Heart left ventricle (tissue), 16 donors: ENCODE results near the gene RTL10. TPM values are rescaled to one million over a fixed set of nuclear protein-coding genes. Genes with fewer than 3 reads are reported as not detected.

Experiments
- ATAC-seq, 4 donors: fragments of 200-7000 bp; cut with Tn5 transposase; one replicate each; pipeline ENCODE4 v1.9.1; 2020 to 2022; ENCODE audit warnings: moderate library complexity in 4 of 4, mild to moderate bottlenecking in 3 of 4, moderate number of reproducible peaks in 1 of 4
- DNase-seq, 5 donors: peaks; one replicate each; pipeline ENCODE4 v3.0.0-alpha.2; 2020
- H3K27ac ChIP-seq, 12 donors: fragments of 200-600 bp; sonication (generic) in 4 of 12; one replicate each; pipeline versions ENCODE4 v1.5.0 to v1.8.0; 2016 to 2022; ENCODE audit warnings: mild to moderate bottlenecking in 2 of 12
- H3K27me3 ChIP-seq, 9 donors: fragments of 200-600 bp; sonication (generic) in 2 of 9; one replicate each; pipeline versions ENCODE4 v1.5.1 to v1.8.0; 2016 to 2022; ENCODE audit warnings: mild to moderate bottlenecking in 3 of 9
- H3K36me3 ChIP-seq, 9 donors: fragments of 200-600 bp; sonication (generic) in 2 of 9; one replicate each; pipeline versions ENCODE4 v1.5.0 to v1.8.0; 2018 to 2022; ENCODE audit warnings: mild to moderate bottlenecking in 2 of 9
- H3K4me1 ChIP-seq, 12 donors: fragments of 200-600 bp; sonication (generic) in 4 of 12; one replicate each; pipeline versions ENCODE4 v1.5.0 to v1.8.0; 2016 to 2022; ENCODE audit warnings: mild to moderate bottlenecking in 3 of 12
- H3K4me3 ChIP-seq, 12 donors: fragments of 200-600 bp; sonication (generic) in 4 of 12; one replicate each; pipeline versions ENCODE4 v1.5.0 to v1.8.0; 2017 to 2022; ENCODE audit warnings: mild to moderate bottlenecking in 9 of 12, moderate library complexity in 4 of 12
- H3K9me3 ChIP-seq, 12 donors: fragments of 200-600 bp; sonication (generic) in 4 of 12; one replicate each; pipeline versions ENCODE4 v1.5.0 to v1.8.0; 2016 to 2022; ENCODE audit warnings: mild to moderate bottlenecking in 1 of 12
- POLR2A ChIP-seq, 2 donors: fragments of 450-650 bp; IDR thresholded peaks; one replicate each; pipeline ENCODE4 v1.6.1; 2017; ENCODE audit warnings: antibody characterized with exemption in 2 of 2, mild to moderate bottlenecking in 2 of 2, moderate library complexity in 2 of 2
- WGBS, 4 donors: extraction: QIAGEN DNeasy Blood & Tissue Kit in 2 of 4; methylation state at CpG; one replicate each; pipeline versions ENCODE4 v1.1.5 to v1.1.7; 2013 to 2018; 5-methylcytosine and 5-hydroxymethylcytosine counted together
- intact Hi-C, 10 donors: fragments of 100-400 bp; cut with DNase I; formaldehyde crosslinking; loops; one replicate each; pipeline versions ENCODE4 v1.11.1 to v1.14.2; 2022
- polyA plus RNA-seq, 2 donors: library from polyadenylated mRNA; stranded (reverse); fragments of 200-250 nt; gene quantifications; one replicate each; pipeline ENCODE4 v1.2.3, GENCODE V29; 2013
- total RNA-seq, 9 donors: library from RNA; depleted of rRNA in 2 of 9; stranded (reverse); fragments of >200 nt in 2 of 9; fragmentation: NEBNext Ultra II Directional in 3 of 9; extraction: Animal tissue kit (Norgen Biotek cat#: 25700) in 3 of 9; gene quantifications; one replicate each; pipeline versions ENCODE4 v1.1.0 to v1.2.4, GENCODE V29; 2016 to 2023
- TF ChIP-seq, protein P1 (sequence below), 12 donors: fragments of 200-600 bp; sonication (generic) in 4 of 12; IDR thresholded peaks; one replicate each; pipeline versions ENCODE4 v1.5.0 to v1.8.0; 2018 to 2022; ENCODE audit warnings: antibody characterized with exemption in 12 of 12, mild to moderate bottlenecking in 5 of 12
- donor health status: ischemic (EF 13 %, LVEDD 7.1; RV severe dilation, severe dysfunction).
- donor health status: healthy with polysubstance abuse.
- donor health status: DM: no; HTN: yes; CAD: no.
- donor health status: DM: no; HTN: no; CAD: no.
- donor health status: ischemic (EF 25% LVEDD 6.9; RV normal size, moderate dysfunction).
- donor health status: ischemic (EF 25% LVEDD 5.7; RV mildly dilated, moderate dysfunction).
- donor health status: healthy.
- donor health status: DM: yes; HTN: yes; CAD: no.
- donor health status: ischemic (EF 35%, LVEDD 5.7; RV mildly dilated, moderate dysfunction).
- donor health status: nonischemic (EF 11% LVEDD 7.7; RV severe dilation, severe dysfunction).
- donor health status: DM: yes; HTN: yes; CAD: no.
- donor health status: PGD.
- donor health status: ischemic (EF 29% LVEDD 5.4; RV normal size, mild dysfunction).
- donor health status: nonischemic (EF 23%, LVEDD 6.1; RV moderate dilation, normal function).

Gene RTL10
- total and polyA plus RNA-seq, 11 donors, result 4.6 to 11.6 (median 7.5) TPM

DNA sequence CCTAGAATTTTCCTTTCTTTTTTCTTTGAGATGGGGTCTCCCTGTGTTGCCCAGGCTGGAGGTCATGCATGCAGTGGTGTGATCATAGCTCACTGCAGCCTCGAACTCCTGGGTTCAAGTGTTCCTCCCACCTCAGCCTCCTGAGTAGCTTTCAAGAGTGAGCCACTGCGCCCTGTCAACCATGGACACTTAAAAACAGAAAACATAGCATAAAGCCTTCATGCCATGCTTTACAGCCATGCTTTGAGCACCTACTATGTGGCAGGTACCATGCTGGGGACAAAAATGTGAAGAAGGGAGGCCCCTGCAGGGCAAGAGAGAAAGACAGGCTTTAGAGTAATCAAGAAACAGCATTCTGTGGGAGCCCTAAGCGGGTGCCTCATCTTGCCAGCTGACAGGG is 13.7 kb upstream of the RTL10 start:
- no peak for ATAC-seq
- TF ChIP-seq POLR2A (IDR thresholded peaks at IDR 0.05), result no peak
- TF ChIP-seq, protein P1, sequence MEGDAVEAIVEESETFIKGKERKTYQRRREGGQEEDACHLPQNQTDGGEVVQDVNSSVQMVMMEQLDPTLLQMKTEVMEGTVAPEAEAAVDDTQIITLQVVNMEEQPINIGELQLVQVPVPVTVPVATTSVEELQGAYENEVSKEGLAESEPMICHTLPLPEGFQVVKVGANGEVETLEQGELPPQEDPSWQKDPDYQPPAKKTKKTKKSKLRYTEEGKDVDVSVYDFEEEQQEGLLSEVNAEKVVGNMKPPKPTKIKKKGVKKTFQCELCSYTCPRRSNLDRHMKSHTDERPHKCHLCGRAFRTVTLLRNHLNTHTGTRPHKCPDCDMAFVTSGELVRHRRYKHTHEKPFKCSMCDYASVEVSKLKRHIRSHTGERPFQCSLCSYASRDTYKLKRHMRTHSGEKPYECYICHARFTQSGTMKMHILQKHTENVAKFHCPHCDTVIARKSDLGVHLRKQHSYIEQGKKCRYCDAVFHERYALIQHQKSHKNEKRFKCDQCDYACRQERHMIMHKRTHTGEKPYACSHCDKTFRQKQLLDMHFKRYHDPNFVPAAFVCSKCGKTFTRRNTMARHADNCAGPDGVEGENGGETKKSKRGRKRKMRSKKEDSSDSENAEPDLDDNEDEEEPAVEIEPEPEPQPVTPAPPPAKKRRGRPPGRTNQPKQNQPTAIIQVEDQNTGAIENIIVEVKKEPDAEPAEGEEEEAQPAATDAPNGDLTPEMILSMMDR (IDR thresholded peaks at IDR 0.05), result no peak
- Histone ChIP-seq H3K27ac (no peak overlapping the region), H3K4me3 (no peak overlapping the region), H3K27me3 (no peaks in the 10 kb centered on the region), H3K4me1 (no peaks in the 10 kb centered on the region), H3K36me3 (no peaks in the 10 kb centered on the region), H3K9me3 (no peaks in the 10 kb centered on the region)
- intact Hi-C loops, result no loop called here
- 87 to 97% (median 93%) methylated on average over 3 of the region's 3 CpGs for WGBS, 4 donors
- no peak for DNase-seq

DNA sequence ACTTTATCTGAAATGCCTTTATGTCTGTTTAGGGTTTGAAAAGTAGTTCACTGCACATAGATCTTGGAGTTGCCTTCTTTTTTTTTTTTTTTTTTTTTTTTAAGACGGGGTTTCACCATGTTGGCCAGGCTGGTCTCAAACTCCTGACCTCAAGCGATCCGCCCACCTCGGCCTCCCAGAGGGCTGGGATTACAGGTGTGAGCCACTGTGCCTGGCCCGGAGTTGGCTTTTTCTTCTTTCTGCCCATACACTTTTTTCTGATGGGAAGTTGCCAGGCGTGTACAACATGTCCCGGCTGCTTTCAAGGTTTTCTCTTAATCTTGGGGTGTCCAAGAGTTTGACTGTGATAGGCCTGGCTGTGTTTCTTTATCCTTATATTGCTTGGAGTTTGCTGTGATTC is 12.9 kb upstream of the RTL10 start:
- DNase-seq, result peak in 1 of 5 donors; percentile 16
- WGBS, 4 donors, result 88 to 97% (median 94%) methylated on average over 7 of the region's 7 CpGs

DNA sequence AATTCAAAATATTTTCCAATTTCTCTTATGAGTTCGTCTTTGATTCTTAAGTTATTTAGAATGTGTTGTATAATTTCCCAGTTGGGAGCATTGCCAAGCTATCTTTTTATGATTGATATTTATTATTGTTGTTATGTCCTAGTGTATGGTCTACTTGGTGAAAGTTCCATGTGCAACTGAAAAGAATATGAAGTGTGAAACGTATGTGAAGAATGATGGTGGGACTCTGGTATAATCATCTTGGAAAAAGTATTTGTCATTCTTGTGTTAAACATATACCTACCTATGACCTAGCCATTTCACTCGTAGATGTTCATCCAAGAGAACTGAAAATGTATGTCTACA is 12.0 kb upstream of the RTL10 start:
- Histone ChIP-seq H3K4me1 (no peaks in the 10 kb centered on the region), H3K27ac (no peak overlapping the region), H3K4me3 (no peak overlapping the region), H3K36me3 (no peaks in the 10 kb centered on the region), H3K27me3 (no peaks in the 10 kb centered on the region), H3K9me3 (no peaks in the 10 kb centered on the region)
- ATAC-seq (no peak), DNase-seq (no peak)
- intact Hi-C loops, result no loop called here
- TF ChIP-seq, protein P1 (IDR thresholded peaks at IDR 0.05), result no peak
- no peak for TF ChIP-seq POLR2A (IDR thresholded peaks at IDR 0.05)
- WGBS, 4 donors, result 92 to 96% (median 93%) methylated on average over 3 of the region's 3 CpGs

More for the DNA sequence above, 12.9 kb upstream of the RTL10 start:
- Histone ChIP-seq H3K4me1 (no peaks in the 10 kb centered on the region), H3K27me3 (no peaks in the 10 kb centered on the region), H3K4me3 (no peak overlapping the region), H3K36me3 (no peaks in the 10 kb centered on the region), H3K9me3 (no peaks in the 10 kb centered on the region), H3K27ac (no peak overlapping the region)
- ATAC-seq, result no peak
- no peak for TF ChIP-seq POLR2A (IDR thresholded peaks at IDR 0.05)
- TF ChIP-seq, protein P1 (IDR thresholded peaks at IDR 0.05), result no peak
- intact Hi-C loops, result no loop called here

DNA sequence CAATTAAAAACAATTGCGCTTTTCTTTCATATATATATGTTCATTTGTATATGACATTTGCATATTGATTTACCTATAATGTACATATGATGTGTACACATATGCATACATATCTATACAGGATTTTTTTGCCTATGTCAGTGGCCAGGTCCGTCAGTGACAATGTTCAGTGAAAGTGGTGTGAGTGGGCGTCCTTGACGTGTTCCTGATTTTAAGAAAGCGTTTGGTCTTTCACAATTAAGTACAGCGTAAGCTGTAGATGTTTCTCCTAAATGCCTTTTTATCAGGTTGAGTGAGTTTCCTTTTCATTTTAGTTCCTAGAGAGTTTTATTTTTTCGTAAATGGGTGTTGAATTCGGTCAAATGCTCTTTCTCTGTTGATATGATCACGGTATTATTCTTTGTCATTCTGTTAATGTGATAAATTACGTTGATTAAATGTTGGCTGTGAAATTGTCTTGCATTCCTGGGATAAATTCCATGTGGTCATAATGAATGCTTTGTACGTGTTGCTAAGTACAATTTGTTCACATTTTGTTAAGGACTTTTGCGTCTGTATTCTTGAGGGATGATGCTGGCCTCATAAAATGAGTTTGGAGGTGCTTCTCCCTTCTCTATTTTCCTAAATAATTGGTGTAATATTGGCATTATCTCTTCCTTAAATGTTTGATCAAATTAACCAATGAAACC is 10.6 kb upstream of the RTL10 start:
- WGBS, 4 donors, result 77 to 88% (median 82%) methylated on average over 12 of the region's 12 CpGs
- intact Hi-C loops, result no loop called here
- ATAC-seq (no peak), DNase-seq (no peak)
- no peaks in the 10 kb centered on the region for H3K36me3 ChIP-seq
- H3K9me3 ChIP-seq, result no peaks in the 10 kb centered on the region
- no peaks in the 10 kb centered on the region for H3K4me1 ChIP-seq
- no peak overlapping the region for H3K4me3 ChIP-seq
- H3K27me3 ChIP-seq, result no peaks in the 10 kb centered on the region
- no peak overlapping the region for H3K27ac ChIP-seq
- TF ChIP-seq, protein P1 (IDR thresholded peaks at IDR 0.05), result no peak
- TF ChIP-seq POLR2A (IDR thresholded peaks at IDR 0.05), result no peak
